Neural progenitor cell (in vitro differentiated cells): ENCODE measurements around the gene GRID1. TPM values are rescaled to one million over a fixed set of nuclear protein-coding genes. Genes with fewer than 3 reads are reported as not detected.

Experiments
- DNase-seq: peaks from one replicate; pipeline ENCODE4 v3.0.0-alpha.2; 2016; ENCODE audit warnings: low spot score
- H2AFZ ChIP-seq: fragments of 200-600 bp; sonication (generic); replicated peaks from 2 replicates; pipeline ENCODE4 v1.6.1; 2016; ENCODE audit warnings: antibody characterized with exemption
- H3F3A ChIP-seq: fragments of 200-600 bp; sonication (generic); 2 replicates; pipeline ENCODE4 v1.6.1; 2016; ENCODE audit warnings: antibody characterized with exemption, low read depth
- H3K27ac ChIP-seq: fragments of 200-600 bp; sonication (generic); 2 replicates; pipeline ENCODE4 v1.5.1; 2016; ENCODE audit warnings: mild to moderate bottlenecking
- H3K27me3 ChIP-seq: fragments of 200-600 bp; sonication (generic); 2 replicates; pipeline ENCODE4 v1.6.1; 2016; ENCODE audit warnings: mild to moderate bottlenecking, moderate library complexity
- H3K36me3 ChIP-seq: fragments of 200-600 bp; sonication (generic); 2 replicates; pipeline ENCODE4 v1.5.1; 2016
- H3K4me1 ChIP-seq: fragments of 200-600 bp; sonication (generic); 2 replicates; pipeline ENCODE4 v1.6.1; 2016; ENCODE audit warnings: mixed run types
- H3K4me2 ChIP-seq: fragments of 200-600 bp; sonication (generic); 2 replicates; pipeline ENCODE4 v1.6.1; 2016
- H3K4me3 ChIP-seq: fragments of 200-600 bp; sonication (generic); 2 replicates; pipeline ENCODE4 v1.5.1; 2016
- H3K79me2 ChIP-seq: fragments of 200-600 bp; sonication (generic); 2 replicates; pipeline ENCODE4 v1.6.1; 2016; ENCODE audit warnings: low read depth
- H3K9ac ChIP-seq: fragments of 200-600 bp; sonication (generic); 2 replicates; pipeline ENCODE4 v1.6.1; 2016
- H3K9me3 ChIP-seq: fragments of 200-600 bp; sonication (generic); 2 replicates; pipeline ENCODE4 v1.5.1; 2016; ENCODE audit warnings: low read depth
- H4K20me1 ChIP-seq: fragments of 200-600 bp; sonication (generic); 2 replicates; pipeline ENCODE4 v1.6.1; 2016; ENCODE audit warnings: low read depth
- H3K27ac Mint-ChIP-seq: 3 replicates; pipeline ENCODE4 v1.8.0; 2021; ENCODE audit warnings: mixed read lengths
- H3K27me3 Mint-ChIP-seq: 2 replicates; pipeline ENCODE4 v1.8.0; 2022; ENCODE audit warnings: low read depth, mild to moderate bottlenecking, inconsistent platforms, moderate library complexity, mixed read lengths; ENCODE audit not compliant: insufficient read depth
- H3K36me3 Mint-ChIP-seq: 3 replicates; pipeline ENCODE4 v1.8.0; 2021; ENCODE audit warnings: mixed read lengths
- H3K4me1 Mint-ChIP-seq: 3 replicates; pipeline ENCODE4 v1.8.0; 2021; ENCODE audit warnings: mixed read lengths
- H3K4me3 Mint-ChIP-seq: 3 replicates; pipeline ENCODE4 v1.8.0; 2021; ENCODE audit warnings: mild to moderate bottlenecking, moderate library complexity, mixed read lengths
- H3K9me3 Mint-ChIP-seq: 3 replicates; pipeline ENCODE4 v1.8.0; 2020; ENCODE audit warnings: mixed read lengths
- CTCF ChIP-seq: fragments of 200-600 bp; sonication (generic); IDR thresholded peaks from 2 replicates; pipeline ENCODE4 v1.5.1; 2017; ENCODE audit warnings: antibody characterized with exemption, mild to moderate bottlenecking
- EZH2 ChIP-seq: fragments of 200-600 bp; sonication (generic); IDR thresholded peaks from 2 replicates; pipeline ENCODE4 v1.6.1; 2017; ENCODE audit warnings: antibody characterized with exemption, mild to moderate bottlenecking, moderate library complexity
- EZH2phosphoT487 ChIP-seq: fragments of 200-600 bp; sonication (generic); IDR thresholded peaks from 2 replicates; pipeline ENCODE4 v1.6.1; 2017; ENCODE audit warnings: antibody characterized with exemption
- total RNA-seq: library from RNA; depleted of rRNA; stranded (reverse); fragments of >200 nt; gene quantifications from 2 replicates; pipeline ENCODE4 v1.2.3, GENCODE V29; 2015; ENCODE audit warnings: low replicate concordance

GRID1 gene
- total RNA-seq, 1 donor from 2014 or later, result not detected

DNA sequence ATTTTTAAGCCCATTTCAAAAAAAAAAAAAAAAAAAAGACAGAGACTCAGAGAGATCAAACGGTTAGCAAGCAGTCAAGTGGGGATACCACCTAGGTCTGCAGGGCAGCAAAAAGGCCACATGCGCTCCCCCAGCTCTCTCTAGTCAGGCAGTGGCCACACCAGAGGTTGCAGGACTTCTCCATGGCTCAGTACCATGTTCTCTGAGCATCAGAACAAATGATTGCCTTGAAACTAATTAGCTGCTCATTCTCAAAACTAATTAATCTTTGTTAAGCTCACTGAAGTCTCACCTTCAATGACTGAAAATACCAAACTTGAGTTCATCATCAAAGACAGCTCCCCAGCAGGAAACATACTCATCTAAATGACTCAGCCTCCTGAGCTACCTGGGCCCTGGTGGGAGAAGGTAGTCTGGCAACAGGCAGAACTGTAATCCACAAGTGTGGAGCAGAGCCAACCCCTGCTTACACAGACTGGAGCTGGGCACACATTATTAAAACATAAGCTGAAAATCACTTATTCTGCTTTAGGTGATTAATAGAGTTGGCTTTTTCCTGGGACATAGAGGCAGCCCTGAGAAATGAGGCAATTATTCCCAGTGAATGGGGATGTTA is 319.6 kb downstream of the GRID1 start:
- Mint-ChIP-seq H3K4me3 (no peak overlapping the region), H3K4me1 (peaks cover 3% of the 10 kb centered on the region)

DNA sequence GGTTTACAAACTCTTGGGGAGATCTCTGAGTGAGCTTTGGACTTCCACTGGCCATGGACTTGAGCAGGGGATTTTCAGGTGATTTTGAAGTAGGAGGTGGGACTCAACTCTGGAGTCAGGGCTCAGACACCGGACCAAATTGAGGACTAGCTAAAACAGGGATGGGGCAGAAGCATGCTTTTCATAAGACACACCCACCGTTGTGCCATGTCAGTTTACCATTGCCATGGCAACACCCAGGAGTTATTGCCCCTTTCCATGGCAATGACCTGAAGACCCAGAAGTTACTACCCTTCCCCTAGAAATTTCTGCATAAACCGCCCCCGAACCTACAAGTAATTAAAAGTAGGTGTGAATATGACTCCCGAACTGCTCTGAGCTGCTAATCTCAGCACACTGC is 320.7 kb downstream of the GRID1 start:
- no peaks in the 10 kb centered on the region for H3K9me3 ChIP-seq
- TF ChIP-seq EZH2 (no peak), CTCF (no peak), EZH2phosphoT487 (no peak)
- Mint-ChIP-seq H3K27me3 (peaks cover 2% of the 10 kb centered on the region), H3K36me3 (no peaks in the 10 kb centered on the region), H3K27ac (no peak overlapping the region), H3K4me1 (peaks cover 3% of the 10 kb centered on the region), H3K9me3 (no peaks in the 10 kb centered on the region), H3K4me3 (no peak overlapping the region)
- no peaks in the 10 kb centered on the region for H4K20me1 ChIP-seq
- no peak for DNase-seq
- H3F3A ChIP-seq, result no peaks in the 10 kb centered on the region
- no peak overlapping the region for H3K4me3 ChIP-seq
- no peak overlapping the region for H3K9ac ChIP-seq
- no peak overlapping the region for H3K27ac ChIP-seq
- no peaks in the 10 kb centered on the region for H3K36me3 ChIP-seq
- no peaks in the 10 kb centered on the region for H3K27me3 ChIP-seq
- H3K4me2 ChIP-seq, result no peak overlapping the region
- H3K79me2 ChIP-seq, result no peaks in the 10 kb centered on the region
- H2AFZ ChIP-seq, result no peak overlapping the region
- H3K4me1 ChIP-seq, result no peaks in the 10 kb centered on the region

More for the DNA sequence above, 319.6 kb downstream of the GRID1 start:
- H3F3A ChIP-seq, result no peaks in the 10 kb centered on the region
- H2AFZ ChIP-seq, result no peak overlapping the region
- H3K4me1 ChIP-seq, result no peaks in the 10 kb centered on the region
- no peaks in the 10 kb centered on the region for H4K20me1 ChIP-seq
- no peaks in the 10 kb centered on the region for H3K36me3 ChIP-seq
- no peak overlapping the region for H3K4me3 ChIP-seq
- no peak for TF ChIP-seq EZH2
- no peak for TF ChIP-seq EZH2phosphoT487
- no peak for TF ChIP-seq CTCF
- Mint-ChIP-seq H3K27ac (no peak overlapping the region), H3K9me3 (no peaks in the 10 kb centered on the region), H3K27me3 (peaks cover 2% of the 10 kb centered on the region), H3K36me3 (no peaks in the 10 kb centered on the region)
- H3K27me3 ChIP-seq, result no peaks in the 10 kb centered on the region
- no peak overlapping the region for H3K27ac ChIP-seq
- no peak for DNase-seq
- no peaks in the 10 kb centered on the region for H3K79me2 ChIP-seq
- no peaks in the 10 kb centered on the region for H3K9me3 ChIP-seq
- H3K4me2 ChIP-seq, result no peak overlapping the region
- no peak overlapping the region for H3K9ac ChIP-seq

DNA sequence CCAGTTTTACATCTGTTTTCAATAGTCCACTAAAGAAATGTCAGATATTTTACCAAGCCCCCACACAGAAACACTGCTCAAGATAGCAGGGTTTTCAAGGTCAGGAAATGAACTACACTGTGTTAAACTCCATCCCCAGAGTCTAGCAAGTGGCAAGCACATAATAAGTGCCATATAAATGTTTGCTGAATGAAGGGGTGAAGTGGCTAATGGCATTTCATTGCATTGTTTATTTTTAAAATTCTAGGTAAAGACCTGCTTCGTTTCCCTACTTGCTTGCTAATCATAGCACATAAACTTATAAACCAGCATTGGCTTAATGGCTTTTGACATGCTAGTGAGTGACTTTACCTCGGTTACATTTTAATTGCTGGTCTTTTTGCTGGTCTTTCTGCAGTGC is 322.6 kb downstream of the GRID1 start:
- Histone ChIP-seq H3K4me3 (no peak overlapping the region), H4K20me1 (no peaks in the 10 kb centered on the region), H3K79me2 (no peaks in the 10 kb centered on the region), H3K27ac (no peak overlapping the region), H3F3A (no peaks in the 10 kb centered on the region), H3K36me3 (no peaks in the 10 kb centered on the region), H3K9me3 (no peaks in the 10 kb centered on the region), H3K9ac (no peak overlapping the region), H3K4me1 (no peaks in the 10 kb centered on the region), H3K4me2 (no peak overlapping the region), H3K27me3 (no peaks in the 10 kb centered on the region), H2AFZ (no peak overlapping the region)
- H3K36me3 Mint-ChIP-seq, result no peaks in the 10 kb centered on the region
- H3K27ac Mint-ChIP-seq, result no peak overlapping the region
- H3K9me3 Mint-ChIP-seq, result no peaks in the 10 kb centered on the region
- TF ChIP-seq EZH2phosphoT487, result no peak
- no peak for TF ChIP-seq EZH2
- TF ChIP-seq CTCF, result no peak
- peaks cover 3% of the 10 kb centered on the region for H3K4me1 Mint-ChIP-seq
- peaks cover 2% of the 10 kb centered on the region for H3K27me3 Mint-ChIP-seq
- H3K4me3 Mint-ChIP-seq, result no peak overlapping the region
- no peak for DNase-seq
